Esophagus squamous epithelium (tissue), 4 donors: ENCODE data around the gene SLC25A34.

Source experiments
- CTCF ChIP-seq, 6 experiments: fragments of 450-650 bp in 4 of 6; fragments of 200-600 bp in 2 of 6; sonication (generic) in 2 of 6; IDR thresholded peaks; one replicate each; pipeline ENCODE4 v1.5.1; 2016 to 2019; ENCODE audit warnings: antibody characterized with exemption in 6 of 6, mild to moderate bottlenecking in 4 of 6, moderate library complexity in 4 of 6
- POLR2A ChIP-seq, 4 donors: fragments of 450-650 bp; IDR thresholded peaks; one replicate each; pipeline ENCODE4 v1.6.1; 2017; ENCODE audit warnings: antibody characterized with exemption in 4 of 4, mild to moderate bottlenecking in 4 of 4, moderate library complexity in 3 of 4

DNA sequence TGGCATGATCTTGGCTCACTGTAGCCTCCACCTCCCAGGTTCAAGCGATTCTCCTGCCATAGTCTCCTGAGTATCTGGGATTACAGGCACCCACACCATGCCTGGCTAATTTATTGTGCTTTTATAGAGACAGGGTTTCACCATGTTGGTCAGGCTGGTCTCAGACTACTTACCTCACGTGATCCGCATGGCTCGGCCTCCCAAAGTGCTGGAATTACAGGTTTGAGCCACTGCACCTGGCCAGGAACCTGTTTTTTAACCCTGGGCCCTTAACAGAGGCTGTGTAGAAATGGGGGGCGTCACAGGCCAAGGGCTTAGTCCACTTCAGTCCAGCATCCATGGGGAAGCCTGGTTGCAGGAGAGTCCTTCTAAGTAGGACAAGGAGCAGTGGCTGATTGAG lies 31.9 kb downstream of the SLC25A34 start:
- no peak for TF ChIP-seq CTCF (IDR thresholded peaks at IDR 0.05)
- TF ChIP-seq POLR2A (IDR thresholded peaks at IDR 0.05): no peak
